Right cardiac atrium (tissue), 5 donors: ENCODE results near the gene REV1. TPM values are rescaled to one million over a fixed set of nuclear protein-coding genes. Genes with fewer than 3 reads are reported as not detected.
"Not testable (repeated sequence)": the region's sequence is repeated elsewhere in the genome, so short reads cannot be mapped to it uniquely, and the experiment has no call there.

Source experiments
- ATAC-seq, 2 donors: fragments of 200-7000 bp; cut with Tn5 transposase; one replicate each; pipeline versions ENCODE4 v1.8.0 to v1.9.1; 2020; ENCODE audit warnings: moderate library complexity in 2 of 2, mild to moderate bottlenecking in 1 of 2
- DNase-seq, 3 donors: peaks; one replicate each; pipeline ENCODE4 v3.0.0-alpha.2; 2020
- H3K27ac ChIP-seq: one replicate; pipeline ENCODE4 v1.5.1; 2013; ENCODE audit warnings: mild to moderate bottlenecking, low read length, control low read depth, moderate library complexity
- H3K27me3 ChIP-seq: one replicate; pipeline ENCODE4 v1.6.1; 2013; ENCODE audit not compliant: control insufficient read depth, insufficient read depth
- H3K4me1 ChIP-seq: one replicate; pipeline ENCODE4 v1.6.1; 2013; ENCODE audit warnings: low read length; ENCODE audit not compliant: control insufficient read depth, insufficient read depth
- H3K4me3 ChIP-seq: one replicate; pipeline ENCODE4 v1.5.1; 2013; ENCODE audit warnings: low read length, control low read depth
- H3K9me3 ChIP-seq: one replicate; pipeline ENCODE4 v1.6.1; 2013; ENCODE audit warnings: low read length; ENCODE audit not compliant: control insufficient read depth
- WGBS: extraction: QIAGEN DNeasy Blood & Tissue Kit; methylation state at CpG from one replicate; pipeline ENCODE4 v1.1.7; 2013; 5-methylcytosine and 5-hydroxymethylcytosine counted together
- intact Hi-C, 4 donors: fragments of 100-400 bp; cut with DNase I; formaldehyde crosslinking; loops; one replicate each; pipeline versions ENCODE4 v1.11.0 to v1.14.0; 2022 to 2023
- polyA plus RNA-seq: library from polyadenylated mRNA; stranded (reverse); fragments of 200-250 nt; gene quantifications from one replicate; pipeline ENCODE4 v1.2.3, GENCODE V29; 2013
- total RNA-seq, 4 donors: library from RNA; stranded (reverse); fragmentation: NEBNext Ultra II Directional; extraction: Animal tissue kit (Norgen Biotek cat#: 25700); gene quantifications; one replicate each; pipeline ENCODE4 v1.2.1, GENCODE V29; 2021
- donor health status: healthy with polysubstance abuse.
- donor health status: DM: no; HTN: yes; CAD: no.
- donor health status: DM: no; HTN: no; CAD: no.
- donor health status: DM: no; HTN: yes; CAD: no; lungs with severe emphysema.
- donor health status: DM: yes; HTN: yes; CAD: no.

Gene REV1
- total and polyA plus RNA-seq, 5 donors = 16.4 to 37.1 (median 34.0) TPM

- ATAC-seq (no peak), DNase-seq (no peak)
- 83% methylated on average over 1 of the region's 1 CpG for WGBS
- Histone ChIP-seq H3K27me3 (no peaks in the 10 kb centered on the region), H3K27ac (no peak overlapping the region), H3K9me3 (no peaks in the 10 kb centered on the region), H3K4me1 (peaks cover 4% of the 10 kb centered on the region), H3K4me3 (no peak overlapping the region)
- intact Hi-C loops = no loop called here
Measured at GRCh38 chr2:99472600-99472960, 17.2 kb downstream of the REV1 start.

- Histone ChIP-seq H3K27me3 (no peaks in the 10 kb centered on the region), H3K4me1 (peaks cover 4% of the 10 kb centered on the region), H3K9me3 (no peaks in the 10 kb centered on the region), H3K27ac (no peak overlapping the region), H3K4me3 (no peak overlapping the region)
- no peak for ATAC-seq
- intact Hi-C loops = no loop called here
- DNase-seq = no peak
- WGBS = 71% methylated on average over 7 of the region's 7 CpGs
Measured at GRCh38 chr2:99471654-99472599, 17.9 kb downstream of the REV1 start.

- Histone ChIP-seq H3K4me1 (peaks cover under 1% of the 10 kb centered on the region), H3K27me3 (no peaks in the 10 kb centered on the region), H3K27ac (no peak overlapping the region), H3K4me3 (no peak overlapping the region), H3K9me3 (no peaks in the 10 kb centered on the region)
- DNase-seq (no peak), ATAC-seq (no peak)
- intact Hi-C loops = no loop called here
Measured at GRCh38 chr2:99470957-99471356, 18.9 kb downstream of the REV1 start.

GRCh38 chr2:99470459-99470858 is 19.4 kb downstream of the REV1 start:
- H3K4me3 ChIP-seq, H3K9me3 ChIP-seq, H3K27me3 ChIP-seq, intact Hi-C loops, ATAC-seq, H3K27ac ChIP-seq, H3K4me1 ChIP-seq, DNase-seq: not testable (repeated sequence)
- WGBS = 92% methylated on average over 8 of the region's 8 CpGs

- no peak for DNase-seq
- intact Hi-C loops = no loop called here
- H3K4me3 ChIP-seq = no peak overlapping the region
- 94% methylated on average over 1 of the region's 1 CpG for WGBS
- ATAC-seq = no peak
- H3K27ac ChIP-seq = no peak overlapping the region
- no peaks in the 10 kb centered on the region for H3K4me1 ChIP-seq
- no peaks in the 10 kb centered on the region for H3K9me3 ChIP-seq
- no peaks in the 10 kb centered on the region for H3K27me3 ChIP-seq
Measured at GRCh38 chr2:99469394-99469793, 20.4 kb downstream of the REV1 start.

GRCh38 chr2:99468155-99468554 is 21.7 kb downstream of the REV1 start:
- WGBS = 46% methylated on average over 4 of the region's 4 CpGs
- H3K27me3 ChIP-seq = no peaks in the 10 kb centered on the region
- no peaks in the 10 kb centered on the region for H3K4me1 ChIP-seq
- DNase-seq = no peak
- no peak overlapping the region for H3K4me3 ChIP-seq
- no peaks in the 10 kb centered on the region for H3K9me3 ChIP-seq
- intact Hi-C loops = no loop called here
- no peak overlapping the region for H3K27ac ChIP-seq
- ATAC-seq = peak; percentile 68 to 70

- H3K27me3 ChIP-seq = no peaks in the 10 kb centered on the region
- DNase-seq (no peak), ATAC-seq (no peak)
- intact Hi-C loops = no loop called here
- 95% methylated on average over 3 of the region's 3 CpGs for WGBS
- no peak overlapping the region for H3K4me3 ChIP-seq
- no peaks in the 10 kb centered on the region for H3K4me1 ChIP-seq
- H3K9me3 ChIP-seq = no peaks in the 10 kb centered on the region
- H3K27ac ChIP-seq = peak overlapping the region; percentile 58
Measured at GRCh38 chr2:99467390-99467789, 22.4 kb downstream of the REV1 start.

- no peaks in the 10 kb centered on the region for H3K4me1 ChIP-seq
- H3K9me3 ChIP-seq = no peaks in the 10 kb centered on the region
- no peak overlapping the region for H3K27ac ChIP-seq
- ATAC-seq = no peak
- no peaks in the 10 kb centered on the region for H3K27me3 ChIP-seq
- WGBS = 83% methylated on average over 4 of the region's 4 CpGs
- intact Hi-C loops = no loop called here
- H3K4me3 ChIP-seq = no peak overlapping the region
- DNase-seq = no peak
Measured at GRCh38 chr2:99461828-99462483, 27.9 kb downstream of the REV1 start.

GRCh38 chr2:99458529-99458928 is 31.3 kb downstream of the REV1 start:
- H3K27ac ChIP-seq = no peak overlapping the region

GRCh38 chr2:99451686-99452085 is 38.1 kb downstream of the REV1 start:
- no peak overlapping the region for H3K27ac ChIP-seq
- no peaks in the 10 kb centered on the region for H3K27me3 ChIP-seq
- no peak overlapping the region for H3K4me3 ChIP-seq
- H3K4me1 ChIP-seq = no peaks in the 10 kb centered on the region
- no peak for DNase-seq
- H3K9me3 ChIP-seq = no peaks in the 10 kb centered on the region
- ATAC-seq = no peak
- 76% methylated on average over 4 of the region's 4 CpGs for WGBS
- intact Hi-C loops = no loop called here

More at GRCh38 chr2:99458529-99458928, 31.3 kb downstream of the REV1 start:
- WGBS = 92% methylated on average over 2 of the region's 2 CpGs
- intact Hi-C loops = no loop called here
- Histone ChIP-seq H3K4me3 (no peak overlapping the region), H3K9me3 (no peaks in the 10 kb centered on the region), H3K27me3 (no peaks in the 10 kb centered on the region), H3K4me1 (no peaks in the 10 kb centered on the region)
- DNase-seq = no peak
- ATAC-seq = no peak

GRCh38 chr2:99451280-99451679 is 38.5 kb downstream of the REV1 start:
- intact Hi-C loops = no loop called here
- H3K27me3 ChIP-seq = no peaks in the 10 kb centered on the region
- no peak overlapping the region for H3K27ac ChIP-seq
- no peak overlapping the region for H3K4me3 ChIP-seq
- H3K4me1 ChIP-seq = no peaks in the 10 kb centered on the region
- 85% methylated on average over 4 of the region's 4 CpGs for WGBS
- ATAC-seq (no peak), DNase-seq (no peak)
- no peaks in the 10 kb centered on the region for H3K9me3 ChIP-seq
